HL-60 (cell line): Measurements from ENCODE around the gene PDS5B.

ENCODE experiments used
- POLR2AphosphoS5 ChIP-seq: IDR thresholded peaks from 2 replicates; pipeline ENCODE4 v1.6.1; 2012; ENCODE audit warnings: low read depth
- TF ChIP-seq, protein P1 (sequence below): IDR thresholded peaks from one replicate; pipeline ENCODE4 v1.5.1; 2011; ENCODE audit warnings: low read length, control low read depth, inconsistent platforms; ENCODE audit not compliant: insufficient read depth

DNA sequence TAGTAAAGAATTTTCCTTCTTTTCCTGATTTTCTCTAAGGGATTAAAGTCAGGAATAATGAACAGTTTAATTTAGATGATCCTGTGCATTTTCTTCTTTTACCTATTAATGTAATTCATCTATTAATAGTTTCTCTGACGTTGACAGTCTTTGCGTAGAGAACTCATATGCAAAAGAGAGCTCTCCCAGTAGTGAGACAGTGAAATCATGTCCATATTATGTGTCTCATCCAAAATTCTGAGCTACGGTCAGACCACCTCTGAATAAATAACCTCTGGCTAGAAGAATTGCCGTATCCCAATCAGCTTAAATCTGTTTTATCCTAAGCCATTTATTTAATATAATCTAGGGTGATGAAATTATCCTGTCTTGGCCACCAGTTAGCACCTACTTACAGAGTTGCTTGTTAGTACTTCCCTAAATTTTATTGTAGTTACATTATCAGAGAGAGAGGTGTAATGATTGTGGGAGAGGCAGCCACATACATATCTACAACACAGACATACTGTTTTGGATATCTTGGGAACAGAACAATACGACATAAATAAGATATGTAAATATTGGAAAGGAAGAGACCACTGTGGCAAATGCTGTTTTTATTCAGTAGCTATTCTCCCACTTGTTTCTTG lies 30.7 kb downstream of the PDS5B start:
- TF ChIP-seq, protein P1, sequence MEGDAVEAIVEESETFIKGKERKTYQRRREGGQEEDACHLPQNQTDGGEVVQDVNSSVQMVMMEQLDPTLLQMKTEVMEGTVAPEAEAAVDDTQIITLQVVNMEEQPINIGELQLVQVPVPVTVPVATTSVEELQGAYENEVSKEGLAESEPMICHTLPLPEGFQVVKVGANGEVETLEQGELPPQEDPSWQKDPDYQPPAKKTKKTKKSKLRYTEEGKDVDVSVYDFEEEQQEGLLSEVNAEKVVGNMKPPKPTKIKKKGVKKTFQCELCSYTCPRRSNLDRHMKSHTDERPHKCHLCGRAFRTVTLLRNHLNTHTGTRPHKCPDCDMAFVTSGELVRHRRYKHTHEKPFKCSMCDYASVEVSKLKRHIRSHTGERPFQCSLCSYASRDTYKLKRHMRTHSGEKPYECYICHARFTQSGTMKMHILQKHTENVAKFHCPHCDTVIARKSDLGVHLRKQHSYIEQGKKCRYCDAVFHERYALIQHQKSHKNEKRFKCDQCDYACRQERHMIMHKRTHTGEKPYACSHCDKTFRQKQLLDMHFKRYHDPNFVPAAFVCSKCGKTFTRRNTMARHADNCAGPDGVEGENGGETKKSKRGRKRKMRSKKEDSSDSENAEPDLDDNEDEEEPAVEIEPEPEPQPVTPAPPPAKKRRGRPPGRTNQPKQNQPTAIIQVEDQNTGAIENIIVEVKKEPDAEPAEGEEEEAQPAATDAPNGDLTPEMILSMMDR: no peak
- TF ChIP-seq POLR2AphosphoS5: no peak
